Heart left ventricle (tissue), 13 donors: ENCODE measurements around the gene COLEC12.

Source experiments
- POLR2A ChIP-seq, 2 donors: fragments of 450-650 bp; IDR thresholded peaks; one replicate each; pipeline ENCODE4 v1.6.1; 2017; ENCODE audit warnings: antibody characterized with exemption in 2 of 2, mild to moderate bottlenecking in 2 of 2, moderate library complexity in 2 of 2
- TF ChIP-seq, protein P1 (sequence below), 12 donors: fragments of 200-600 bp; sonication (generic) in 4 of 12; IDR thresholded peaks; one replicate each; pipeline versions ENCODE4 v1.5.0 to v1.8.0; 2018 to 2022; ENCODE audit warnings: antibody characterized with exemption in 12 of 12, mild to moderate bottlenecking in 5 of 12
- donor health status: ischemic (EF 13 %, LVEDD 7.1; RV severe dilation, severe dysfunction).
- donor health status: DM: no; HTN: yes; CAD: no.
- donor health status: DM: no; HTN: no; CAD: no.
- donor health status: ischemic (EF 25% LVEDD 6.9; RV normal size, moderate dysfunction).
- donor health status: ischemic (EF 25% LVEDD 5.7; RV mildly dilated, moderate dysfunction).
- donor health status: ischemic (EF 35%, LVEDD 5.7; RV mildly dilated, moderate dysfunction).
- donor health status: nonischemic (EF 11% LVEDD 7.7; RV severe dilation, severe dysfunction).
- donor health status: DM: yes; HTN: yes; CAD: no.
- donor health status: PGD.
- donor health status: ischemic (EF 29% LVEDD 5.4; RV normal size, mild dysfunction).
- donor health status: nonischemic (EF 23%, LVEDD 6.1; RV moderate dilation, normal function).

DNA sequence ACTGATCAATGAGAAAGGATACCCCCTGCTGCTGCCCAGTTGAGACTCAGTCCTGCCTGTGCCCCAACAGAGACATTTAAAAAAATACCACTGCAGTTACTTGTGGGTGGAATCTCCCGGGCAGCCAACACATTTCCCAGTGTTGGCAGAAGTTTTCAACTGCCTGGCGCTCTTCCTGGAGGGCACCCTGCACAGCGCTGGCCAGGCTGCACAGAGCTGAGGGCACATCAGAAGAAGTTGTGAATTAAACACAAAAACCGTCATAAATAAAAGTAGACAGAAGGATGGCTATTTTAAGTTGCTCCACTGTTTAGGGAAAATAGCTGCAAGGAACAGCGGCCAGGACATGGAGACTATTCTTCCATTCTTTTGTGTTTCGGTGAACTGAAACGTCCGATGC, 122.4 kb downstream of the COLEC12 start:
- TF ChIP-seq POLR2A (IDR thresholded peaks at IDR 0.05) = no peak
- TF ChIP-seq, protein P1, sequence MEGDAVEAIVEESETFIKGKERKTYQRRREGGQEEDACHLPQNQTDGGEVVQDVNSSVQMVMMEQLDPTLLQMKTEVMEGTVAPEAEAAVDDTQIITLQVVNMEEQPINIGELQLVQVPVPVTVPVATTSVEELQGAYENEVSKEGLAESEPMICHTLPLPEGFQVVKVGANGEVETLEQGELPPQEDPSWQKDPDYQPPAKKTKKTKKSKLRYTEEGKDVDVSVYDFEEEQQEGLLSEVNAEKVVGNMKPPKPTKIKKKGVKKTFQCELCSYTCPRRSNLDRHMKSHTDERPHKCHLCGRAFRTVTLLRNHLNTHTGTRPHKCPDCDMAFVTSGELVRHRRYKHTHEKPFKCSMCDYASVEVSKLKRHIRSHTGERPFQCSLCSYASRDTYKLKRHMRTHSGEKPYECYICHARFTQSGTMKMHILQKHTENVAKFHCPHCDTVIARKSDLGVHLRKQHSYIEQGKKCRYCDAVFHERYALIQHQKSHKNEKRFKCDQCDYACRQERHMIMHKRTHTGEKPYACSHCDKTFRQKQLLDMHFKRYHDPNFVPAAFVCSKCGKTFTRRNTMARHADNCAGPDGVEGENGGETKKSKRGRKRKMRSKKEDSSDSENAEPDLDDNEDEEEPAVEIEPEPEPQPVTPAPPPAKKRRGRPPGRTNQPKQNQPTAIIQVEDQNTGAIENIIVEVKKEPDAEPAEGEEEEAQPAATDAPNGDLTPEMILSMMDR (IDR thresholded peaks at IDR 0.05) = no peak
